Kidney epithelial cell (primary cell): ENCODE measurements around the gene SLC39A6. TPM values are rescaled to one million over a fixed set of nuclear protein-coding genes. Genes with fewer than 3 reads are reported as not detected.
"Not testable (repeated sequence)": the region's sequence is repeated elsewhere in the genome, so short reads cannot be mapped to it uniquely, and the experiment has no call there.

Experiments used
- DNase-seq: peaks from one replicate; pipeline ENCODE4 v3.0.0-alpha.2; 2010; ENCODE audit warnings: low read depth
- H3K27me3 ChIP-seq: 2 replicates; pipeline ENCODE4 v1.6.0; 2011; ENCODE audit warnings: low read length; ENCODE audit not compliant: control insufficient read depth, insufficient read depth
- H3K36me3 ChIP-seq: 2 replicates; pipeline ENCODE4 v1.5.1; 2011; ENCODE audit warnings: low read length; ENCODE audit not compliant: control insufficient read depth, insufficient read depth
- H3K4me3 ChIP-seq: 2 replicates; pipeline ENCODE4 v1.5.1; 2011; ENCODE audit warnings: low read depth, mild to moderate bottlenecking, control low read depth, low read length
- total RNA-seq: library from RNA; depleted of rRNA; stranded (reverse); fragments of >200 nt; gene quantifications from 2 replicates; pipeline ENCODE4 v1.2.3, GENCODE V29; 2015
- TF ChIP-seq, protein P1 (sequence below): IDR thresholded peaks from 2 replicates; pipeline ENCODE4 v1.5.1; 2011; ENCODE audit warnings: mild to moderate bottlenecking, moderate library complexity, low read length, control low read depth, inconsistent platforms; ENCODE audit not compliant: insufficient read depth, poor library complexity, severe bottlenecking

The SLC39A6 gene
- total RNA-seq, 1 donor from 2014 or later = 94.1 TPM

DNA sequence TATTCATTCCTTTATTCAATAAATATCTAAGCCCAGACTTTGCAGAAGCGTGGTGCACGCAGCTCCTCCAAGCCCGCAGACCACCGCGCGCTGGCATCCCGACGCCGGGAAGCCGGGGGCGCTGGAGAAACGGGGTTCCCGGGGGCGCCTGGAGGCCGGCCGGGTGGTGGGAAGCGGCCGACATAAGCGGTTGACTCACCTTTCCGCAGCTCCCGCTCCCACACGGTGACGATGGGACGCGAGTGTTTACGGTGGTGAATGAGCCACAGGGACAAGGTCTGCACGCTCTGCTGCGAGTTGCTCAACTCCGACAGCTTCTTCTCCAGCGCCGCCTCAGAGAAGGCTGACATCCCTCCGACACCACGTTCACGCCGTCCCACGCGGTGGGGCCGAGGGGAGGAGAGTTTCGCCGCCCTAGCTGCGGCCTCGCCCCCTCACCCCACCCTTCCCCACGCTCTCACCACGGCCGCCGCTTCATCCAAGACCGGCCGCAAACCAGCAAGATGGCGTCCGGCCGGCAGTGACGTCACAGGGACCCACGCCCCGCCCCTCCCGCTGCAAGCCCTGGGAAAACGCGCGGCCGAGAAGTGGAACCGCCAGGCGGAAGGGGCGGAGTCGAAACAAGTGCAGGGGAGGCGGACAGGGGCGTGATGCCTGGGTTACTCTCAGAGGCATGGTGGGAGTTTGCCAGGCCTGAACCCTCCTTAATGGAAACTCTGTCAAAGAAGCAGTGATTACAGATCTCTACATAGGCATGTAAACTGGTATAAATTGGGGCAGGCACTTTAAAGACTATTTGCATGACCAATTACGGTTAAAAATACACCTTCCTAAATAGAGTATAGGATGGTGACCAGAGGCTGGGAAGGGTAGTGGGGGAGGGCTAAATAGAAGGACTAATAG, 61.8 kb downstream of the SLC39A6 start, which contains the start of gene RPRD1A:
Gene RPRD1A (minus strand): TSS at position 505 of the 903 bp plus-strand sequence. CDS start 155 bp downstream, at position 350.
- TF ChIP-seq, protein P1, sequence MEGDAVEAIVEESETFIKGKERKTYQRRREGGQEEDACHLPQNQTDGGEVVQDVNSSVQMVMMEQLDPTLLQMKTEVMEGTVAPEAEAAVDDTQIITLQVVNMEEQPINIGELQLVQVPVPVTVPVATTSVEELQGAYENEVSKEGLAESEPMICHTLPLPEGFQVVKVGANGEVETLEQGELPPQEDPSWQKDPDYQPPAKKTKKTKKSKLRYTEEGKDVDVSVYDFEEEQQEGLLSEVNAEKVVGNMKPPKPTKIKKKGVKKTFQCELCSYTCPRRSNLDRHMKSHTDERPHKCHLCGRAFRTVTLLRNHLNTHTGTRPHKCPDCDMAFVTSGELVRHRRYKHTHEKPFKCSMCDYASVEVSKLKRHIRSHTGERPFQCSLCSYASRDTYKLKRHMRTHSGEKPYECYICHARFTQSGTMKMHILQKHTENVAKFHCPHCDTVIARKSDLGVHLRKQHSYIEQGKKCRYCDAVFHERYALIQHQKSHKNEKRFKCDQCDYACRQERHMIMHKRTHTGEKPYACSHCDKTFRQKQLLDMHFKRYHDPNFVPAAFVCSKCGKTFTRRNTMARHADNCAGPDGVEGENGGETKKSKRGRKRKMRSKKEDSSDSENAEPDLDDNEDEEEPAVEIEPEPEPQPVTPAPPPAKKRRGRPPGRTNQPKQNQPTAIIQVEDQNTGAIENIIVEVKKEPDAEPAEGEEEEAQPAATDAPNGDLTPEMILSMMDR = no peak
- Histone ChIP-seq H3K4me3 (peak within 1 kb of the TSS; percentile 86), H3K27me3 (no peaks in the 10 kb centered on the region), H3K36me3 (no peaks in the 10 kb centered on the region)
- DNase-seq = peak; percentile 69

DNA sequence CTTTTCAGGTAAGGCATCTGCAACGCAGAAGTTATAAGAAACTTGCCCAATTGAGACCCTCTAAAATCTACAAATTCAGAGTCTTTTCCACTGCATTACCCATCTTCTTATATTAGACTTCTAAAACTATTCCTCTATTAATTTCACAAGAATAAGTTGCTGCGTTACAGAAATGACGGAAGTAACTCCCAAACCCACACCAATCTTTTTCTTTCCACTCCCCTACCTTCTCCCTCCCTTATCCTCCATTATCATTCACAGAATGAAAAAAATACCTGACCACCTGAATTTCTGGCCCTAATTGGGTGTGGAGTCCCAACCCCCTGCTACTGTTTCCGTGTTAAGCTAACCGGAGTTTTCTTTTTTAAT, 62.5 kb downstream of the SLC39A6 start:
- Histone ChIP-seq H3K36me3 (no peaks in the 10 kb centered on the region), H3K27me3 (no peaks in the 10 kb centered on the region), H3K4me3 (peak overlapping the region; percentile 86)
- DNase-seq = no peak
- TF ChIP-seq, protein P1 = no peak

DNA sequence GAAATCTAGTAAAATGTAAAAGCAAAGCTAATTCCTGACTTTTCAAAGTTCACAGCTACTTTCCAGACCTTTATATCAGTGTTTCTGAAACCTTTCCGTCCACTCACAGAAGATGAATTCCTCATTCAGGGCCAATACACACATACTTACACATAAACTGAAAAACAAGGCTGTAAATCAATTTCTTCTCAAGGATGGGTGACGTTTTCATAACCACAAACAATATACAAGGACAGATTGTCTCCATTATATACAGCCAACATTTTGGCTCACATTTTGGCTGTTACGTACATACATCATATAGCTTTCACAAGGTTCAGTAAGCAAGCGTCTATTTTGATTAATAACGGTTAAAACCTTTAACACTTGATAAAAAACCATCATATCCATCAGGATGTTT, 63.1 kb downstream of the SLC39A6 start:
- peak overlapping the region; percentile 86 for H3K4me3 ChIP-seq
- no peak for DNase-seq
- TF ChIP-seq, protein P1 = no peak
- no peaks in the 10 kb centered on the region for H3K36me3 ChIP-seq
- H3K27me3 ChIP-seq = no peaks in the 10 kb centered on the region

DNA sequence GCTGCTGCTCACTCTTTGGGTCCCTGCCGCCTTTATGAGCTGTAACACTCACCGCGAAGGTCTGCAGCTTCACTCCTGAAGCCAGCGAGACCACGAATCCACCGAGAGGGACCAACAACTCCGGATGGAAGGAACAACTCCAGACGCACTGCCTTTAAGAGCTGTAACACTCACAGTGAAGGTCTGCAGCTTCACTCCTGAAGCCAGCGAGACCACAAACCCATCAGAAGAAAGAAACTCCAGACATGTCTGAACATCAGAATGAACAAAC, 64.4 kb downstream of the SLC39A6 start:
- not testable (repeated sequence) for DNase-seq, H3K4me3 ChIP-seq, H3K36me3 ChIP-seq, H3K27me3 ChIP-seq

DNA sequence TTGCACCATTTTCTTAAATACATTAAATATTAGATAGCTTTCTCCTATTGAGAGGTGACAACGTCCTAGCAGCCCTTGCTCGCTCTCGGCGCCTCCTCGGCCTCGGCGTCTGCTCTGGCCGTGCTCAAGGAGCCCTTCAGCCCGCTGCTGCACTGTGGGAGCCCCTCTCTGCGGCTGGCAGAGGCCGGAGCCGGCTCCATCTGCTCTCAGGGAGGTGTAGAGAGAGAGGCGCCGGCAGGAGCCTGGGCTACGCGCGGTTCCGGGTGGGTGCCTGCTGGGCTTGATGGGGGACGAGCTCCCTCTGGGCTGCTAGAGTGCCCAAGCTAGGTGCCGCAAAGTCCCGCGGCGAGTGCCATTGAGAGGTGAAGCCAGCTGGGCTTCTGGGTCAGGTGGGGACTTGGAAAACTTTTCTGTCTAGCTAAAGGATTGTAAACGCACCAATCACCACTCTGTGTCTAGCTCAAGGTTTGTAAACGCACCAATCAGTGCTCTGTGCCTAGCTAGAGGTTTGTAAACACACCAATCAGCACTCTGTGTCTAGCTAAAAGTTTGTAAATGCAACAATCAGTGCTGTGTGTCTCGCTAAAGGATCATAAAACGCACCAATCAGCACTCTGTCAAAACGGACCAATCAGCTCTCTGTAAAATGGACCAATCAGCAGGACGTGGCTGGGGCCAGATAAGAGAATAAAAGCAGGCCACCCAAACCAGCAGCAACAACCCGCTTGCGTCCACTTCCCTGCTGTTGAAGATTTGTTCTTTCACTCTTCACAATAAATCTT, 64.9 kb downstream of the SLC39A6 start:
- H3K27me3 ChIP-seq = no peaks in the 10 kb centered on the region
- no peak for DNase-seq
- no peaks in the 10 kb centered on the region for H3K36me3 ChIP-seq
- TF ChIP-seq, protein P1 = no peak
- no peak overlapping the region for H3K4me3 ChIP-seq

DNA sequence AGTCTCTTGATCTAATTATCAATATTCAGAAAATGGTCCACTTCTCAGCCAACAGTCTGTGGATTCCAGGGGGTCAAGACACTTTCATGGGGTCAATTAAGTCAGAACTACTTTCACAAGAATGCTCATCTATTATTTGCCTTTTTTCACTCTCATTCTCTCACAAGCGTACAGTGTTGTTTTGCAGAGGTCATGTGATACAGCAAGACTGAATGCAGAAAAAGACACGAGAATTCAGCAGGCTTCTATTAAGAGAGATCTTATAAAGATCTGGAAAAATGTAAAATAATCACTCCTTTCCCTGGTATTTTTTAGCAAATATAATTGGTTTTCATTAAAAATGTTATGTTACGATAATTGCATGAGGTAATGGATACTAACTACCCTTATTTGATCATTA, 70.5 kb downstream of the SLC39A6 start:
- TF ChIP-seq, protein P1 = no peak
- Histone ChIP-seq H3K27me3 (no peaks in the 10 kb centered on the region), H3K4me3 (no peak overlapping the region), H3K36me3 (no peaks in the 10 kb centered on the region)
- DNase-seq = no peak
